Cardiac septum (tissue), 1 donor: ENCODE measurements around the gene DUS1L. TPM values are rescaled to one million over a fixed set of nuclear protein-coding genes. Genes with fewer than 3 reads are reported as not detected.

Experiments used
- DNase-seq: peaks from one replicate; pipeline ENCODE4 v3.0.0-alpha.2; 2020; ENCODE audit warnings: low spot score
- intact Hi-C: fragments of 100-400 bp; cut with DNase I; formaldehyde crosslinking; loops from one replicate; pipeline ENCODE4 v1.14.0; 2022
- total RNA-seq: library from RNA; stranded (reverse); fragmentation: NEBNext Ultra II Directional; extraction: Animal tissue kit (Norgen Biotek cat#: 25700); gene quantifications from one replicate; pipeline ENCODE4 v1.2.1, GENCODE V29; 2021
- donor health status: DM: no; HTN: no; CAD: no.

Gene DUS1L
- total RNA-seq, 1 donor from 2014 or later, result 47.6 TPM

GRCh38 chr17:82034371-82035011 is 31.1 kb downstream of the DUS1L start:
- intact Hi-C loops, result loop anchor here (5.0 kb wide), 1 partner anchor 63 kb away; the partner anchor contains the start of gene FASN
- DNase-seq, result no peak

DNA sequence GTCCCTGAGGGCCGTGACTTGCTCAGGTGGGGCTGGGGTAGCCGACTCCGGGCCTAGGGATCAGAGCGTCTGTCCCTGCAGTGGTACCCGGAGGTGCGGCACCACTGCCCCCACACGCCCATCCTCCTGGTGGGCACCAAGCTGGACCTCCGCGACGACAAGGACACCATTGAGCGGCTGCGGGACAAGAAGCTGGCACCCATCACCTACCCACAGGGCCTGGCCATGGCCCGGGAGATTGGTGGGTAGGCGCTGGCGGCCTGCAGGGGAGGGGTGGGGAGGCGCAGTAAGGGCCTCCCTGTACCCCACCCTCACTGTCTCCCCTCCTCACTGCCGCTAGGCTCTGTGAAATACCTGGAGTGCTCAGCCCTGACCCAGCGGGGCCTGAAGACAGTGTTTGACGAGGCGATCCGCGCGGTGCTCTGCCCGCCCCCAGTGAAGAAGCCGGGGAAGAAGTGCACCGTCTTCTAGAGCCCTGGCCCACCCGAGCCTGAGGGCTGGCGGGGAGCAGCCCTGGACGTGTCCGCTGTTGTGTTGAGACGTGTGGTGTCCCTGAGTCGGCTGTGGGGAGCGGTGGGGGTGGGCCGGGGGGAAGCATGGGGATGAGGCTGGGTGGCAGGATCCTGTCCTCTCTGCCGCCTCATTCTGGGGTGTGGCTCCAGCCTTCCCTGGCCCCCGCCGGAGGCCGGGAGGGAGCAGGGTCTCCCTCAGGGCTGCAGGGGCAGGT is 32.1 kb downstream of the DUS1L start:
- no peak for DNase-seq
- intact Hi-C loops, result no loop called here

DNA sequence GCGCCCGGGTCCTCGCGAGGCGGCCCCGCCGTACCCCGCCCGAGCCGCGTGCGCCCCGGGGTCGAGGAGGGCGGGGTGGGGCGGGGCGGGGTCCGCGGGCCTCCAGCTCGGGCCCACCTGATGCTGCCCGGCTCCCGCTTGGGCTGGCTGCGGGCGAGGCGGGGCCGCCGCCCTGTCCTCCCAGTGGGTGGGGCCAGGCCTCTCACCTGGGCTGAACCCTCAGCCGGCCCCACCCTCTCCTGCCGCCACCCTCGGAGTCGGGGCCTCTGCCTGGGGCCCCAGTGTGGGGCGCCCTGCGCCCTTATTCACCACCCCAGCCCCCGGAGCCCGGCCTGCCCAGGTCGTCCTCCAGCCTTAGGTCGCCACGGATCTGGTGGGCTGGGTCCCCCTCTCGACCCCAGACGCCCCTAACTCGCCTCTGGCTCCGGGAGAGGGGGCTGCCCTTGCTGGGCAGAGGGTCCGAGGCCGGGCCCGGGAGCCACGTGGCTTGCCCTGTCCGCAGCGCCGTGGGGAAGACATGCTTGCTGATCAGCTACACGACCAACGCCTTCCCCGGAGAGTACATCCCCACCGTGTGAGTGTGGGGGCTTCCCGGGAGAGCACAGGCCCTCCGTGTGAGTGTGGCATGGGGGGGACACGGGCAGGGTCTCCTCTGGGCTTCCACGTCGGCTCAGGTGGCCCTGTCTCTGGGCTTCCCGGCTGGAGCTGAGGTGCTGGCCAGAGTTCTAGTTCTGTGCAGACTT is 33.5 kb downstream of the DUS1L start:
- no peak for DNase-seq
- intact Hi-C loops, result no loop called here

DNA sequence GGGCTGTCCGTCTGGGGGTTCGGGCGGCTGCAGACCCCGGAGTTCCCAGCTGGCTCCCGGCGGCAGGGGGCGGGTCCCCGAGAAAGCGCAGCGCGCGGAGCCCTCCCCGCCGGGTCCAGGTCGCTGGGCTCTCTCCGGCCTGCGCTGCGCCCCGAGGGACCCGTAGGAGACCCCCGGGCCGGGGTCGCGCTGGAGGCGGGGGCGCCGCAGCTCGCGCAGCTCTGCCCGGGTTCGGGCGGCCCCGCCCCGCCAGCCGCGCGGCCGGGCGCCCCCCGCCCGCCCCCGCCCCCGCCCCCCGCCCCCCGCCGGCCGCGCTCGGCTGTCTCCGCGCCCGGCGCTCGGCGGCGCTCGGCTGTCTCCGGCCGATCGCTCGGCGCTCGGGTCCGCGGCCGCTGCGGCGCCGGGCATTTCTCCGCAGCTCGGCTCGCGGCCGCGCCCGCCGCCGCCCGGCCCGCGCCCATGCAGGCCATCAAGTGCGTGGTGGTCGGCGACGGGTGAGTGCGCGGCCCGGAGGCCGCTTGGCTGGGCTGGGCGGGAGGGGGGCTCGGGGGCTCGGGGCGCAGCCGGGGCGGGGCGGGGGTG is 34.2 kb downstream of the DUS1L start, which contains the start of gene RAC3:
Gene RAC3, plus strand, starts transcription at position 376 of the 582 bp plus-strand sequence. Its CDS starts 84 bp downstream, at position 460.
- intact Hi-C loops, result no loop called here
- no peak for DNase-seq

GRCh38 chr17:82030470-82031302 is 34.9 kb downstream of the DUS1L start:
- DNase-seq, result peak; percentile 94
- intact Hi-C loops, result loop anchor here (1.0 kb wide), 1 partner anchor 124 kb away; no protein-coding TSS in a partner anchor

GRCh38 chr17:82029990-82030469 is 35.6 kb downstream of the DUS1L start:
- no peak for DNase-seq
- intact Hi-C loops, result loop anchor here (1.0 kb wide), 1 partner anchor 124 kb away; no protein-coding TSS in a partner anchor

- intact Hi-C loops, result no loop called here
- no peak for DNase-seq
These were observed 36.2 kb downstream of the DUS1L start for GRCh38 chr17:82029391-82029790.

GRCh38 chr17:82028966-82029365 is 36.6 kb downstream of the DUS1L start:
- intact Hi-C loops, result no loop called here
- no peak for DNase-seq

GRCh38 chr17:82028246-82028645 is 37.4 kb downstream of the DUS1L start:
- intact Hi-C loops, result no loop called here

GRCh38 chr17:82025401-82026107 is 40.0 kb downstream of the DUS1L start:
- no peak for DNase-seq
- intact Hi-C loops, result no loop called here

More at GRCh38 chr17:82028246-82028645, 37.4 kb downstream of the DUS1L start:
- DNase-seq, result no peak

DNA sequence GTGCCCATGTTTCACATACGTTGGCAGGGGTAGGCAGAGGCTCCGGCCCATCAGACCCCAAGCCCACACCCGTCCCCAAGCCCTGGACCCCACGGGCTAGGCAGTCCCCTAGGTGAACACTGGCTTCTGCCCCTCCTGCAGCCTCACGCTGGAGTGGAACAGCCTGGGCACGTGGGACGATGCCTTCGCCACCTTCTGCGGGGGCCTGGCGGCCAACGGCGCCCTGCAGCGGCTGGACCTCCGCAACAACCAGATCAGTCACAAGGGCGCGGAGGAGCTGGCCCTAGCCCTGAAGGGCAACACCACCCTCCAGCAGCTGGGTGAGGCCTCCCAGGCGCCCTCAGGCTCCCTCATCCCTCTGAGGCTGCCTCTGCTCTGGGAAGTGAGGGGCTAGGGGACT is 40.7 kb downstream of the DUS1L start:
- no peak for DNase-seq
- intact Hi-C loops, result loop anchor here (5.0 kb wide), 1 partner anchor 48 kb away; the partner anchor contains the start of gene ASPSCR1

GRCh38 chr17:82023447-82024241 is 42.0 kb downstream of the DUS1L start:
- intact Hi-C loops, result loop anchor here (5.0 kb wide), 1 partner anchor 46 kb away; the partner anchor contains the start of gene ASPSCR1

GRCh38 chr17:82022981-82023446 is 42.6 kb downstream of the DUS1L start, which contains the start of gene LRRC45:
TSS of gene LRRC45 (plus strand) at chr17:82023305. CDS start at chr17:82023644, 339 bp downstream.
- peak; percentile 100 for DNase-seq
- intact Hi-C loops, result loop anchor here (5.0 kb wide), 1 partner anchor 46 kb away; the partner anchor contains the start of gene ASPSCR1

More at GRCh38 chr17:82023447-82024241, 42.0 kb downstream of the DUS1L start:
- DNase-seq, result no peak

DNA sequence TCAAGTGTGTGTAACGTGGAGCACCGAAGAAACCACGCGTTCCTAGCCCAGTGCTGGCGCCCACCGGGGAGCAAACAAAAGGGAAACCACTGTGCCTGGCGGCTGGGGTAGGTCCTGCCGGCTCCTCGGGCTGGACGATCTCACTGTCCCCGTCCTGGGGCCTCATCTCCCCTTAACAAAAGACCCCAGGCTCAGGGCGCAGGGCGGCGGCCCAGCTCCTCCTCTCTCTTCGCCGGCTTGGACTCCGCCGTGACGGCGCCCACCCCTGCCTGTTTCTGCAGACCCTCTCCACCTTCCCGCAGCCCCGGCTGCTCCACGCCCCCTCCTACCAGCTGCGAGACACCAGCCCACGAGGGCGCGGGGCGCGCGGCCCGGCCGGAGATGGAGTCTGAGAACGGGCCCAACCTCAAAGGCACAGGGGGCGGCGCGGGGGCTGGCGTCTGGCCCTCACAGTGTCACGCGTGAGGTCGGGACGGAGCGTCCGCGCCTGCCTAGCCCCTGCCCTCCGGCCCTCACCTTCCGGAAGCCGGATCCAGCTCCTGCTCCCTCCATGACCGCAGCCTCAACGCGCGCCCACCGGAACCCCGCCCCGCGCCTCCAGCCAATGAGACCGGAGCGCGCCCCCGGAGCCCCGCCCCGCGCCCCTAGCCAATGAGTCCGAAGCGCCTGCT is 43.2 kb downstream of the DUS1L start, which contains the start of gene CENPX:
Gene CENPX, minus strand, starts transcription at position 569 of the 671 bp plus-strand sequence. Its CDS starts 17 bp downstream, at position 552.
- no peak for DNase-seq
- intact Hi-C loops, result loop anchor here (5.0 kb wide), 1 partner anchor 45 kb away; the partner anchor contains the start of gene ASPSCR1

DNA sequence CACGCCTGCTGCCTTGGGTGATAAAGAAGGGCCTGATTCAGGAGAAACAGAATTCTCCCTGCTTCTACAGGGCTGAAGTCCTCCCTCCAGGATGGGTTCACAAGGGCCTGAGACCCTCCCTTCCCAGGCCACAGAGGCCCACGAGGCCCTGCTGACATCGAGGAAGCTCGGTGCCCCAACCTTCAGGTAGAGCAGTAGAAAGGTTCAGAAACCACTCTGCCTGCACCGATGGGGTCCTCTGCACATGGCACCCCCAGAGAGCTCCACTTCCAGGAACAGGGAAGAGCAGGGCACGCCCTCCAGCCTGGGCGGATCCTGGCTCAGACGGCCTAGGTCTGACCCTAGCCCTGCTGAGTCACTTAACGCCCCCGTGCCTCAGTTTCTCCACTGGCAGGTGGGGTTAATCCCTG is 43.7 kb downstream of the DUS1L start:
- no peak for DNase-seq
- intact Hi-C loops, result loop anchor here (1.0 to 5.0 kb wide), 2 partner anchors 45 to 63 kb away; partner anchors contain the start of gene ASPSCR1
